ENCODE data around the gene HAUS8. TPM values are rescaled to one million over a fixed set of nuclear protein-coding genes. Genes with fewer than 3 reads are reported as not detected.

The HAUS8 gene
- total RNA-seq, 2 donors from 2014 or later = 10.6 to 29.8 TPM

GRCh38 chr19:17078036-17078919 is 3.0 kb upstream of the HAUS8 start:
- peak overlapping the region; percentile 77 to 96 for H3K9ac ChIP-seq (ENCODE audit: low read depth in 2 of 2, low read length in 2 of 2)
- H3K4me1 ChIP-seq = peaks cover 6% of the 10 kb centered on the region
- no peak overlapping the region for H3K4me3 ChIP-seq
- peak overlapping the region; percentile 87 for H3K27ac ChIP-seq
- TF ChIP-seq, protein P1, sequence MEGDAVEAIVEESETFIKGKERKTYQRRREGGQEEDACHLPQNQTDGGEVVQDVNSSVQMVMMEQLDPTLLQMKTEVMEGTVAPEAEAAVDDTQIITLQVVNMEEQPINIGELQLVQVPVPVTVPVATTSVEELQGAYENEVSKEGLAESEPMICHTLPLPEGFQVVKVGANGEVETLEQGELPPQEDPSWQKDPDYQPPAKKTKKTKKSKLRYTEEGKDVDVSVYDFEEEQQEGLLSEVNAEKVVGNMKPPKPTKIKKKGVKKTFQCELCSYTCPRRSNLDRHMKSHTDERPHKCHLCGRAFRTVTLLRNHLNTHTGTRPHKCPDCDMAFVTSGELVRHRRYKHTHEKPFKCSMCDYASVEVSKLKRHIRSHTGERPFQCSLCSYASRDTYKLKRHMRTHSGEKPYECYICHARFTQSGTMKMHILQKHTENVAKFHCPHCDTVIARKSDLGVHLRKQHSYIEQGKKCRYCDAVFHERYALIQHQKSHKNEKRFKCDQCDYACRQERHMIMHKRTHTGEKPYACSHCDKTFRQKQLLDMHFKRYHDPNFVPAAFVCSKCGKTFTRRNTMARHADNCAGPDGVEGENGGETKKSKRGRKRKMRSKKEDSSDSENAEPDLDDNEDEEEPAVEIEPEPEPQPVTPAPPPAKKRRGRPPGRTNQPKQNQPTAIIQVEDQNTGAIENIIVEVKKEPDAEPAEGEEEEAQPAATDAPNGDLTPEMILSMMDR (IDR thresholded peaks at IDR 0.05) = no peak
- H3K36me3 ChIP-seq = no peaks in the 10 kb centered on the region
- H3K9me3 ChIP-seq = no peaks in the 10 kb centered on the region
- H3K27me3 ChIP-seq = no peaks in the 10 kb centered on the region
- intact Hi-C loops (cut with DNase I) = no loop called here
- no peak for DNase-seq

DNA sequence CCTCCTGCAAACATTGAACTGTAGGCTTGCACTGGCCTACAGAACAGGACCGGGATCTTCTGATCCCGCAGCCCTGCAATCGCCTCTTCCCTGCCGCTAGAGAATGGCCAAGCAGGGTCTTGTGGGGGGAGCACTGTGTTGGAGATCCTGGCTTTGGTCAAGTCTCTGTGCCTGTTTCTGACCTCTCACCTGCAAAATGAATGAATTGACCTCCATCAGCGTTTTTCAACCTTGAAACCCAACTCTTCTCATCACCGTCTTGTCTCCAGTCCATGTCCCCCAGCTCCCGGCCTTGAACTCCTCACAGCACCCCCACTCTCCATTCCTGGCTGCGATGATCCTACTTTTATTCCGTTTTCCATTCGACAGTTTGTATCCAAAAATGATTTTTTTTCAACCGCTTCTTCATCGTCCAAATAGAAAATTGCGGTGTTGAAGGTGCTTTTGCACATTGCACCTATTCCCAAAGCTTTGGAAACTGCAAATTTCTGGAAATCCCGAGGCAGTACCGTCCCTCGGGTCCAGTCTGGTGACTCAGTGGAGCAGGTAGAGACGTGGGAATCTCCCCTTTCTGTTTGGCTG is 2.3 kb upstream of the HAUS8 start:
- no peaks in the 10 kb centered on the region for H3K36me3 ChIP-seq
- no peak for DNase-seq
- H3K9ac ChIP-seq (ENCODE audit: low read depth in 2 of 2, low read length in 2 of 2) = peak overlapping the region in 1 of 2 donors; percentile 96
- intact Hi-C loops (cut with DNase I) = no loop called here
- no peaks in the 10 kb centered on the region for H3K9me3 ChIP-seq
- H3K27me3 ChIP-seq = no peaks in the 10 kb centered on the region
- H3K4me1 ChIP-seq = peaks cover 6% of the 10 kb centered on the region
- TF ChIP-seq, protein P1 (IDR thresholded peaks at IDR 0.05) = no peak
- peak overlapping the region; percentile 4 for H3K27ac ChIP-seq
- peak overlapping the region; percentile 62 for H3K4me3 ChIP-seq

- TF ChIP-seq, protein P1 (IDR thresholded peaks at IDR 0.05) = no peak
- no peak for DNase-seq
- H3K4me1 ChIP-seq = peaks cover 6% of the 10 kb centered on the region
Observed at GRCh38 chr19:17076543-17076991, 1.3 kb upstream of the HAUS8 start.

GRCh38 chr19:17075864-17076542 is 751 bp upstream of the HAUS8 start:
- Histone ChIP-seq H3K9me3 (no peaks in the 10 kb centered on the region), H3K4me1 (peaks cover 6% of the 10 kb centered on the region), H3K27me3 (no peaks in the 10 kb centered on the region), H3K36me3 (no peaks in the 10 kb centered on the region), H3K9ac (ENCODE audit: low read depth in 2 of 2, low read length in 2 of 2) (peak overlapping the region; percentile 95 to 96), H3K27ac (peak overlapping the region; percentile 57), H3K4me3 (peak overlapping the region; percentile 62)
- TF ChIP-seq, protein P1 (IDR thresholded peaks at IDR 0.05) = no peak
- peak; percentile 55 for DNase-seq
- intact Hi-C loops (cut with DNase I) = no loop called here

More at GRCh38 chr19:17076543-17076991, 1.3 kb upstream of the HAUS8 start:
- no peaks in the 10 kb centered on the region for H3K9me3 ChIP-seq
- peak overlapping the region; percentile 62 for H3K4me3 ChIP-seq
- H3K36me3 ChIP-seq = no peaks in the 10 kb centered on the region
- H3K27me3 ChIP-seq = no peaks in the 10 kb centered on the region
- peak overlapping the region; percentile 57 for H3K27ac ChIP-seq
- peak overlapping the region; percentile 95 to 96 for H3K9ac ChIP-seq (ENCODE audit: low read depth in 2 of 2, low read length in 2 of 2)
- intact Hi-C loops (cut with DNase I) = no loop called here

- peak overlapping the region; percentile 62 for H3K27ac ChIP-seq
- no peaks in the 10 kb centered on the region for H3K36me3 ChIP-seq
- intact Hi-C loops (cut with DNase I) = no loop called here
- no peak for DNase-seq
- H3K9me3 ChIP-seq = no peaks in the 10 kb centered on the region
- TF ChIP-seq, protein P1 (IDR thresholded peaks at IDR 0.05) = no peak
- H3K9ac ChIP-seq (ENCODE audit: low read depth in 2 of 2, low read length in 2 of 2) = peak overlapping the region; percentile 60 to 76
- H3K4me1 ChIP-seq = peaks cover 6% of the 10 kb centered on the region
- H3K4me3 ChIP-seq = peak overlapping the region; percentile 56
- no peaks in the 10 kb centered on the region for H3K27me3 ChIP-seq
Observed at GRCh38 chr19:17074634-17075034, 618 bp downstream of the HAUS8 start.

All from colonic mucosa (tissue), 4 donors.